Pancreas (tissue), 10 donors: ENCODE measurements around the gene HFM1. TPM values are rescaled to one million over a fixed set of nuclear protein-coding genes. Genes with fewer than 3 reads are reported as not detected.
"Not testable (repeated sequence)": the region's sequence is repeated elsewhere in the genome, so short reads cannot be mapped to it uniquely, and the experiment has no call there.

ENCODE experiments used
- ATAC-seq, 4 donors: fragments of 200-7000 bp; cut with Tn5 transposase; one replicate each; pipeline versions ENCODE4 v1.8.0 to v1.9.1; 2020; ENCODE audit warnings: mild to moderate bottlenecking in 4 of 4, moderate library complexity in 4 of 4
- DNase-seq, 6 donors: peaks; one replicate each; pipeline ENCODE4 v3.0.0-alpha.2; 2020
- FAIRE-seq: peaks from 2 replicates; lab custom pipeline; 2012; peaks lifted over from hg19 to GRCh38; lab: Jason Lieb, UNC
- H3K27ac ChIP-seq, 4 donors: fragments of 200-600 bp; sonication (generic); 1 replicate in 3 of 4; 2 replicates in 1 of 4; pipeline versions ENCODE4 v1.5.0 to v1.8.0; 2020
- H3K27me3 ChIP-seq, 4 donors: fragments of 200-600 bp; one replicate each; pipeline ENCODE4 v1.8.0; 2021
- H3K36me3 ChIP-seq, 3 donors: fragments of 200-600 bp; sonication (generic) in 1 of 3; one replicate each; pipeline versions ENCODE4 v1.5.0 to v1.8.0; 2020 to 2021
- H3K4me1 ChIP-seq, 3 donors: fragments of 200-600 bp; one replicate each; pipeline ENCODE4 v1.8.0; 2021
- H3K4me3 ChIP-seq, 4 donors: fragments of 200-600 bp; sonication (generic) in 2 of 4; one replicate each; pipeline versions ENCODE4 v1.5.0 to v1.8.0; 2020 to 2021
- H3K9me3 ChIP-seq, 4 donors: fragments of 200-600 bp; one replicate each; pipeline ENCODE4 v1.8.0; 2021
- WGBS, 2 donors: extraction: QIAGEN DNeasy Blood & Tissue Kit; methylation state at CpG; one replicate each; pipeline ENCODE4 v1.1.7; 2013; 5-methylcytosine and 5-hydroxymethylcytosine counted together
- intact Hi-C, 3 donors: fragments of 100-400 bp; cut with DNase I; formaldehyde crosslinking; loops; one replicate each; pipeline versions ENCODE4 v1.11.1 to v1.14.2; 2022
- polyA plus RNA-seq, 2 donors: library from polyadenylated mRNA; stranded (reverse); fragments of 200-250 nt; gene quantifications; one replicate each; pipeline ENCODE4 v1.2.3, GENCODE V29; 2013
- total RNA-seq, 6 donors: library from RNA; stranded (reverse); fragmentation: NEBNext Ultra II Directional in 4 of 6; extraction: Animal tissue kit (Norgen Biotek cat#: 25700) in 4 of 6; gene quantifications; one replicate each; pipeline versions ENCODE4 v1.2.1 to v1.2.4, GENCODE V29; 2021 to 2023
- TF ChIP-seq, protein P1 (sequence below), 4 donors: fragments of 200-600 bp; sonication (generic) in 3 of 4; IDR thresholded peaks; one replicate each; pipeline versions ENCODE4 v1.5.0 to v1.8.0; 2021; ENCODE audit warnings: antibody characterized with exemption in 4 of 4
- donor health status: healthy with polysubstance abuse.
- donor health status: DM: no; HTN: no; CAD: no; lungs with moderate emphysema.
- donor health status: DM: no; HTN: no; CAD: no.
- donor health status: control.
- donor health status: control.
- donor health status: Bipolar disorder and iron deficiency.
- donor health status: DM: yes; HTN: yes; CAD: no.
- donor health status: DM: no; HTN: no; CAD: no.
- donor health status: DM: no; HTN: no; CAD: no.
- donor health status: DM: yes; HTN: yes; CAD: no.

HFM1 gene
- total and polyA plus RNA-seq, 8 donors, result 0.54 to 2.4 (median 1.5) TPM

DNA sequence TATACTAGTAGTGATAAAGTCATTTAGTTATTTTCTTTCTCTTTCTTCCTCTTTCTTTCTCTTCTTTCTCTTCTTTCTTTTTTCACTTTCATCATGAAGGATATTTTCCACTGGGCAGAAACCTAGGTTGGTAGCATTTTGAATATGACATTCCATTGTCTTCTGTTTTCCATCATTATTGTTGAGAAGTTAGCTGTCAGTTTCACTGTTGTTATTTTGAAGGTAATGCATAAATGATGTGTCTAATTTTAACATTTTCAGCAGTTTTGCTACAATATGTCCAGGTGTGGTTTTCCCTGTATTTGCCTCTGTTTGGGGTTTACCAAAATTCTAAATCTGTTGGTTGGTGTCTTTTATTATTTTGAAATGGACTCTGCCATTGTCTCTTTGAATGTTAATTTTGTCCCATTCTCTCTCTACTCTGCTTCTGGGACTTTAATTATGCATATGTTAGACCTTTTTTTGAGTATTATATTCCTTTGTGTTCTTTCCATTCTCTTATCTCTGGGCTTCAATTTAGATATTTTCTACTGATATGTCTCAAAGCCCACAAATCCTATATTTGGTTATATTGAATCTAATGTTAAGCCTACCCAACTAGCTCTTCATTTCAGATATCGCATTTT lies 96.7 kb downstream of the HFM1 start:
- Histone ChIP-seq H3K27me3 (no peaks in the 10 kb centered on the region), H3K27ac (no peak overlapping the region), H3K4me3 (no peak overlapping the region), H3K36me3 (no peaks in the 10 kb centered on the region), H3K4me1 (no peaks in the 10 kb centered on the region), H3K9me3 (no peaks in the 10 kb centered on the region)
- TF ChIP-seq, protein P1, sequence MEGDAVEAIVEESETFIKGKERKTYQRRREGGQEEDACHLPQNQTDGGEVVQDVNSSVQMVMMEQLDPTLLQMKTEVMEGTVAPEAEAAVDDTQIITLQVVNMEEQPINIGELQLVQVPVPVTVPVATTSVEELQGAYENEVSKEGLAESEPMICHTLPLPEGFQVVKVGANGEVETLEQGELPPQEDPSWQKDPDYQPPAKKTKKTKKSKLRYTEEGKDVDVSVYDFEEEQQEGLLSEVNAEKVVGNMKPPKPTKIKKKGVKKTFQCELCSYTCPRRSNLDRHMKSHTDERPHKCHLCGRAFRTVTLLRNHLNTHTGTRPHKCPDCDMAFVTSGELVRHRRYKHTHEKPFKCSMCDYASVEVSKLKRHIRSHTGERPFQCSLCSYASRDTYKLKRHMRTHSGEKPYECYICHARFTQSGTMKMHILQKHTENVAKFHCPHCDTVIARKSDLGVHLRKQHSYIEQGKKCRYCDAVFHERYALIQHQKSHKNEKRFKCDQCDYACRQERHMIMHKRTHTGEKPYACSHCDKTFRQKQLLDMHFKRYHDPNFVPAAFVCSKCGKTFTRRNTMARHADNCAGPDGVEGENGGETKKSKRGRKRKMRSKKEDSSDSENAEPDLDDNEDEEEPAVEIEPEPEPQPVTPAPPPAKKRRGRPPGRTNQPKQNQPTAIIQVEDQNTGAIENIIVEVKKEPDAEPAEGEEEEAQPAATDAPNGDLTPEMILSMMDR (IDR thresholded peaks at IDR 0.05), result no peak
- FAIRE-seq, result no peak
- ATAC-seq, result no peak
- DNase-seq, result no peak
- intact Hi-C loops, result no loop called here
- 91 to 95% methylated on average over 1 of the region's 1 CpG for WGBS, 2 donors

DNA sequence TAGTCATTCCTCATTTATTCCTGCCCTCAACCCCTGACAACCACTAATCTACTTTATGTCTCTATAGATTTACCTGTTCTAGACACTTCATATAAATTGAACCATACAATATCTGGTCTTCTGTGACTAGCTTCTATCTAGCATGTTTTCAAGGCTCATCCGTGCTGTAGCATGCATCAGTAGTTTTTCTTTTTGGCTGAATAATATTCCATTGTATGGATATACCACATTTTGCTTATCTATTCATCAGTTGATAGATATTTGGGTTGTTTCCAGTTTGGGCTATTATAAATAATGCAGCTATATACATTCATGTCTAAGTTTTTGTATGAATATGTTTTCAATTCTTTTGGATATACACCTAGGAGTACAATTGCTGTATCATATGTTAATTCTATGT lies 101.5 kb downstream of the HFM1 start:
- intact Hi-C loops, result no loop called here
- no peak for ATAC-seq
- TF ChIP-seq, protein P1 (IDR thresholded peaks at IDR 0.05), result no peak
- Histone ChIP-seq H3K4me3 (no peak overlapping the region), H3K27ac (no peak overlapping the region), H3K4me1 (no peaks in the 10 kb centered on the region), H3K36me3 (no peaks in the 10 kb centered on the region), H3K9me3 (no peaks in the 10 kb centered on the region), H3K27me3 (no peaks in the 10 kb centered on the region)
- 88 to 91% methylated on average over 1 of the region's 1 CpG for WGBS, 2 donors
- FAIRE-seq, result no peak
- no peak for DNase-seq

DNA sequence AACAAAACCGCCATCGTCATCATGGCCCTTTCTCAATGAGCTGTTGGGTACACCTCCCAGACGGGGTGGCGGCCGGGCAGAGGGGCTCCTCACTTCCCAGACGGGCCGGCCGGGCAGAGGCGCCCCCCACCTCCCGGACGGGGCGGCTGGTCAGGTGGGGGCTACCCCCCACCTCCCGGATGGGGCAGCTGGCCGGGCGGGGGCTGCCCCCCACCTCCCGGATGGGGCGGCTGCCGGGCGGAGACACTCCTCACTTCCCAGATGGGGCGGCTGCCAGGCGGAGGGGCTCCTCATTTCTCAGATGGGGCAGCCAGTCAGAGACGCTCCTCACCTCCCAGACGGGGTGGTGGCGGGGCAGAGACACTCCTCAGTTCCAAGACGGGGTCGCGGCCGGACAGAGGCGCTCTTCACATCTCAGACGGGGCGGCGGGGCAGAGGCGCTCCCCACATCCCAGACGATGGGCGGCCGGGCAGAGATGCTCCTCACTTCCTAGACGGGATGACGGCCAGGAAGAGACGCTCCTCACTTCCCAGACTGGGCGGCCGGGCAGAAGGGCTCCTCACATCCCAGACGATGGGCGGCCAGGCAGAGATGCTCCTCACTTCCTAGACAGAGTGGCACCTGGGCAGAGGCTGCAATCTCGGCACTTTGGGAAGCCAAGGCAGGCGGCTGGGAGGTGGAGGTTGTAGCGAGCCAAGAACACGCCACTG lies 115.6 kb downstream of the HFM1 start:
- H3K27ac ChIP-seq, H3K4me3 ChIP-seq, H3K27me3 ChIP-seq, H3K9me3 ChIP-seq, H3K36me3 ChIP-seq, H3K4me1 ChIP-seq, ATAC-seq, FAIRE-seq: not testable (repeated sequence)
- DNase-seq, result peak in 1 of 6 donors; percentile 43
- 91 to 94% methylated on average over 21 to 40 of the region's 47 CpGs for WGBS, 2 donors
- intact Hi-C loops, result loop anchor here in 1 of 3 donors (10.0 kb wide), 1 partner anchor 106 kb away; no protein-coding TSS in a partner anchor

DNA sequence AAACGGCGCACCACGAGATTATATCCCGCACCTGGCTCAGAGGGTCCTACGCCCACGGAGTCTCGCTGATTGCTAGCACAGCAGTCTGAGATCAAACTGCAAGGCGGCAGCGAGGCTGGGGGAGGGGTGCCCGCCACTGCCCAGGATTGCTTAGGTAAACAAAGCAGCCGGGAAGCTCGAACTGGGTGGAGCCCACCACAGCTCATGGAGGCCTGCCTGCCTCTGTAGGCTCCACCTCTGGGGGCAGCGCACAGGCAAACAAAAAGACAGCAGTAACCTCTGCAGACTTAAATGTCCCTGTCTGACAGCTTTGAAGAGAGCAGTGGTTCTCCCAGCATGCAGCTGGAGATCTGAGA lies 117.7 kb downstream of the HFM1 start:
- DNase-seq, H3K27me3 ChIP-seq, ATAC-seq, FAIRE-seq, H3K4me3 ChIP-seq, H3K4me1 ChIP-seq, H3K9me3 ChIP-seq, H3K27ac ChIP-seq, H3K36me3 ChIP-seq: not testable (repeated sequence)
- 56 to 61% methylated on average over 4 to 6 of the region's 13 CpGs for WGBS, 2 donors
- intact Hi-C loops, result loop anchor here in 1 of 3 donors (10.0 kb wide), 1 partner anchor 108 kb away; no protein-coding TSS in a partner anchor

DNA sequence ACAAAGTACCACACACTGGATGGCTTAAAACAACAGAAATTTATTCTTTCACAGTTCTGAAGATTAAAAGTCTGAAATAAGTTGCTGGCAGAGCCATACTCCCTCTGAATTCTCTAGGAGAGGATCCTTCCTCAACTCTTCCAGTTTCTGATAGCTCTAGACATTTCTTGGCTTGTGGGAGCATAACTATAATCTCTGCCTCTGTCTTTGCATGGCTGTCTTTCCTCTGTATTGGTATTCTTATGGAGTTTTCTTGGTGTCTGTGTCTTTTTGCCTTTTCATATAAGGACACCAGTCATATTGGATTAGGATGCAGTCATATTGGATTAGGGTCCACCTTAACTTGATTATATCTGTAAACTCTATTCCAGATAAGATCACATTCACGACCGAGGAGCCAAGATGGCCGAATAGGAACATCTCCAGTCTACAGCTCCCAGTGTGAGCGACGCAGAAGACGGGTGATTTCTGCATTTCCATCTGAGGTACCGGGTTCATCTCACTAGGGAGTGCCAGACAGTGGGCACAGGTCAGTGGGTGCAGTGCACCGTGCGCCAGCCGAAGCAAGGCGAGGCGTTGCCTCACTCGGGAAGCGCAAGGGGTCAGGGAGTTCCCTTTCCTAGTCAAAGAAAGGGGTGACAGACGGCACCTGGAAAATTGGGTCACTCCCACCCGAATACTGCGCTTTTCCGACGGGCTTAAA lies 118.2 kb downstream of the HFM1 start:
- not testable (repeated sequence) for H3K36me3 ChIP-seq, ATAC-seq, H3K4me1 ChIP-seq, H3K27me3 ChIP-seq, DNase-seq, H3K4me3 ChIP-seq, H3K27ac ChIP-seq, H3K9me3 ChIP-seq, FAIRE-seq
- intact Hi-C loops, result loop anchor here in 1 of 3 donors (10.0 kb wide), 1 partner anchor 108 kb away; no protein-coding TSS in a partner anchor
- WGBS, 2 donors, result 90% methylated on average over 14 to 15 of the region's 19 CpGs

DNA sequence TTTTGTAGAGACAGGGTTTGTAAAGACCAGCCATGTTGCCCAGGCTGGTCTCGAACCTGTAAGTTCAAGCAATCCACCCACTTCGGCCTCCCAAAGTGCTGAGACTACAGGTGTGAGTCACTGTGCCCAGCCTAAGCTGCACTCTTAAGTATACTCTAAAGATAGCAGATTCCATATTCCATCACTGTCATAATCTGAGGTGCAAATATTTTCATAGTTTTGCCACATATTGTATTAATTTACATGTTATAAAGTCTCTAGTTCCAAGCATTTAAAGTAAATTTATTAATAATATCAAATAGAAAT lies 121.3 kb downstream of the HFM1 start:
- Histone ChIP-seq H3K36me3 (no peaks in the 10 kb centered on the region), H3K27me3 (no peaks in the 10 kb centered on the region), H3K4me3 (no peak overlapping the region), H3K4me1 (no peaks in the 10 kb centered on the region), H3K27ac (no peak overlapping the region), H3K9me3 (no peaks in the 10 kb centered on the region)
- DNase-seq (no peak), FAIRE-seq (no peak), ATAC-seq (no peak)
- 91 to 94% methylated on average over 2 of the region's 2 CpGs for WGBS, 2 donors
- intact Hi-C loops, result loop anchor here in 1 of 3 donors (10.0 kb wide), 1 partner anchor 111 kb away; no protein-coding TSS in a partner anchor
- TF ChIP-seq, protein P1 (IDR thresholded peaks at IDR 0.05), result no peak
